H9 (cell line): ENCODE measurements around the gene LGSN. TPM values are rescaled to one million over a fixed set of nuclear protein-coding genes. Genes with fewer than 3 reads are reported as not detected.

Source experiments
- DNase-seq: peaks from one replicate; pipeline ENCODE4 v3.0.0-alpha.2; 2017
- H2AFZ ChIP-seq: one replicate; pipeline ENCODE4 v1.6.1; 2013; ENCODE audit warnings: mild to moderate bottlenecking, low read length, control low read depth, moderate library complexity
- H2AK5ac ChIP-seq: 2 replicates; pipeline ENCODE4 v1.6.1; 2013; ENCODE audit warnings: low read length, control low read depth, mixed read lengths; ENCODE audit not compliant: insufficient read length
- H2BK120ac ChIP-seq: one replicate; pipeline ENCODE4 v1.6.1; 2013; ENCODE audit warnings: low read depth, mild to moderate bottlenecking, low read length, control low read depth, inconsistent platforms; ENCODE audit not compliant: poor library complexity, severe bottlenecking
- H2BK12ac ChIP-seq: 2 replicates; pipeline ENCODE4 v1.6.1; 2013; ENCODE audit warnings: low read length, control low read depth, mixed read lengths, low read depth; ENCODE audit not compliant: insufficient read length
- H2BK15ac ChIP-seq: 2 replicates; pipeline ENCODE4 v1.6.1; 2013; ENCODE audit warnings: low read depth, low read length, control low read depth
- H2BK20ac ChIP-seq: one replicate; pipeline ENCODE4 v1.6.1; 2013; ENCODE audit warnings: low read depth, mild to moderate bottlenecking, low read length, control low read depth, inconsistent platforms; ENCODE audit not compliant: poor library complexity, severe bottlenecking
- H2BK5ac ChIP-seq: 2 replicates; pipeline ENCODE4 v1.6.1; 2013; ENCODE audit warnings: low read length, control low read depth, mixed read lengths; ENCODE audit not compliant: insufficient read length
- H3K14ac ChIP-seq: 2 replicates; pipeline ENCODE4 v1.6.1; 2013; ENCODE audit warnings: low read length, control low read depth; ENCODE audit not compliant: insufficient read depth
- H3K18ac ChIP-seq: 2 replicates; pipeline ENCODE4 v1.6.1; 2013; ENCODE audit warnings: low read depth, mild to moderate bottlenecking, mixed read lengths, low read length, control low read depth; ENCODE audit not compliant: insufficient read length
- H3K23ac ChIP-seq: 2 replicates; pipeline ENCODE4 v1.6.1; 2013; ENCODE audit warnings: low read length, control low read depth, mixed read lengths, low read depth; ENCODE audit not compliant: insufficient read length
- H3K23me2 ChIP-seq: 2 replicates; pipeline ENCODE4 v1.6.1; 2013; ENCODE audit warnings: low read depth, mild to moderate bottlenecking, mixed read lengths, low read length, control low read depth; ENCODE audit not compliant: insufficient read length, poor library complexity, severe bottlenecking
- H3K27ac ChIP-seq: 2 replicates; pipeline ENCODE4 v1.5.1; 2013; ENCODE audit warnings: low read length, control low read depth, mixed read lengths, low read depth; ENCODE audit not compliant: insufficient read length
- H3K27me3 ChIP-seq: 2 replicates; pipeline ENCODE4 v1.6.1; 2013; ENCODE audit warnings: low read length, control low read depth, inconsistent platforms; ENCODE audit not compliant: insufficient read depth
- H3K4ac ChIP-seq: 2 replicates; pipeline ENCODE4 v1.6.1; 2013; ENCODE audit warnings: low read depth, mild to moderate bottlenecking, control low read depth, inconsistent platforms, low read length, moderate library complexity
- H3K4me1 ChIP-seq: 2 replicates; pipeline ENCODE4 v1.6.1; 2013; ENCODE audit warnings: low read length, control low read depth, inconsistent platforms; ENCODE audit not compliant: insufficient read depth
- H3K4me2 ChIP-seq: 2 replicates; pipeline ENCODE4 v1.6.1; 2013; ENCODE audit warnings: low read length, control low read depth, mixed read lengths; ENCODE audit not compliant: insufficient read length, insufficient read depth
- H3K56ac ChIP-seq: 2 replicates; pipeline ENCODE4 v1.6.1; 2013; ENCODE audit warnings: low read depth, mild to moderate bottlenecking, mixed read lengths, low read length, control low read depth; ENCODE audit not compliant: insufficient read length
- H3K79me1 ChIP-seq: 2 replicates; pipeline ENCODE4 v1.6.1; 2013; ENCODE audit warnings: low read depth, mild to moderate bottlenecking, moderate library complexity, low read length, control low read depth, inconsistent platforms; ENCODE audit not compliant: insufficient read depth, poor library complexity, severe bottlenecking
- H3K79me2 ChIP-seq: 2 replicates; pipeline ENCODE4 v1.6.1; 2013; ENCODE audit warnings: low read length, control low read depth, inconsistent platforms; ENCODE audit not compliant: insufficient read depth
- H3K9ac ChIP-seq: 2 replicates; pipeline ENCODE4 v1.6.1; 2013; ENCODE audit warnings: low read length, control low read depth, mixed read lengths; ENCODE audit not compliant: insufficient read length; ENCODE audit errors: extremely low read depth
- H3K9me3 ChIP-seq: one replicate; pipeline ENCODE4 v1.6.1; 2013; ENCODE audit warnings: low read depth, low read length, inconsistent platforms; ENCODE audit not compliant: control insufficient read depth
- H3T11ph ChIP-seq: one replicate; pipeline ENCODE4 v1.6.1; 2013; ENCODE audit warnings: mild to moderate bottlenecking, low read length, control low read depth, inconsistent platforms
- H4K20me1 ChIP-seq: one replicate; pipeline ENCODE4 v1.6.1; 2013; ENCODE audit not compliant: control insufficient read depth, insufficient read length, insufficient read depth
- H4K5ac ChIP-seq: 2 replicates; pipeline ENCODE4 v1.6.1; 2013; ENCODE audit warnings: low read depth, mild to moderate bottlenecking, mixed read lengths, low read length, control low read depth; ENCODE audit not compliant: insufficient read length
- H4K8ac ChIP-seq: replicated peaks from 2 replicates; pipeline ENCODE4 v1.6.1; 2013; ENCODE audit warnings: low read length, control low read depth, mixed read lengths, low read depth; ENCODE audit not compliant: insufficient read length
- H4K91ac ChIP-seq: 2 replicates; pipeline ENCODE4 v1.6.1; 2013; ENCODE audit warnings: low read depth, mild to moderate bottlenecking, moderate library complexity, mixed read lengths, low read length, control low read depth; ENCODE audit not compliant: insufficient read length
- H3K27ac Mint-ChIP-seq, 3 experiments: 2 replicates in 2 of 3; 3 replicates in 1 of 3; pipeline ENCODE4 v1.8.0; 2020 to 2021; ENCODE audit warnings: mixed read lengths in 3 of 3, mild to moderate bottlenecking in 1 of 3, moderate library complexity in 1 of 3
- H3K27me3 Mint-ChIP-seq: 2 replicates; pipeline ENCODE4 v1.8.0; 2021; ENCODE audit warnings: low read depth, mild to moderate bottlenecking, moderate library complexity, mixed read lengths
- H3K36me3 Mint-ChIP-seq, 3 experiments: 2 replicates in 2 of 3; 3 replicates in 1 of 3; pipeline ENCODE4 v1.8.0; 2020 to 2021; ENCODE audit warnings: low read depth in 3 of 3, mixed read lengths in 3 of 3; ENCODE audit not compliant: insufficient read depth in 1 of 3
- H3K4me1 Mint-ChIP-seq, 2 experiments: 2 replicates each; pipeline ENCODE4 v1.8.0; 2020; ENCODE audit warnings: mixed read lengths in 2 of 2
- H3K4me3 Mint-ChIP-seq, 2 experiments: 2 replicates in 1 of 2; 3 replicates in 1 of 2; pipeline ENCODE4 v1.8.0; 2020 to 2021; ENCODE audit warnings: mild to moderate bottlenecking in 2 of 2, mixed read lengths in 2 of 2, moderate library complexity in 1 of 2
- H3K9me3 Mint-ChIP-seq, 2 experiments: 2 replicates in 1 of 2; 3 replicates in 1 of 2; pipeline ENCODE4 v1.8.0; 2020; ENCODE audit warnings: mild to moderate bottlenecking in 2 of 2, mixed read lengths in 2 of 2, moderate library complexity in 1 of 2
- CTCF ChIP-seq: fragments of 200-600 bp; sonication (generic); conservative IDR thresholded peaks from 3 replicates; pipeline ENCODE4 v1.8.0; 2021; ENCODE audit warnings: antibody characterized with exemption, mild to moderate bottlenecking
- WGBS: extraction: QIAGEN DNeasy Blood & Tissue Kit; methylation state at CpG from one replicate; pipeline ENCODE4 v1.1.7; 2013; ENCODE audit warnings: missing lambda C conversion rate, low lambda C conversion rate, mixed read lengths; ENCODE audit not compliant: insufficient read length; ENCODE audit errors: extremely low coverage; 5-methylcytosine and 5-hydroxymethylcytosine counted together
- total RNA-seq: library from RNA; stranded (reverse); gene quantifications from 2 replicates; pipeline ENCODE4 v1.2.1, GENCODE V29; 2021

LGSN gene
- total RNA-seq, 1 experiment from 2014 or later: 0.13 TPM

- H3K4me2 ChIP-seq: no peak overlapping the region
- no CpG with 5 or more reads among the region's 7 CpGs for WGBS
- no peaks in the 10 kb centered on the region for H3K36me3 Mint-ChIP-seq
Measured at GRCh38 chr6:63346217-63346835, 26.5 kb upstream of the LGSN start.

More at GRCh38 chr6:63346217-63346835, 26.5 kb upstream of the LGSN start:
- H4K5ac ChIP-seq: no peak overlapping the region
- H3K79me2 ChIP-seq: no peaks in the 10 kb centered on the region
- H2BK120ac ChIP-seq: no peak overlapping the region
- no peak overlapping the region for H3K27ac Mint-ChIP-seq
- H2AK5ac ChIP-seq: no peak overlapping the region
- H2BK15ac ChIP-seq: no peak overlapping the region
- H3K4ac ChIP-seq: no peak overlapping the region
- no peaks in the 10 kb centered on the region for H3K9me3 ChIP-seq
- no peak overlapping the region for H2BK5ac ChIP-seq
- H3K56ac ChIP-seq: no peak overlapping the region
- H3K9ac ChIP-seq: no peak overlapping the region
- peaks cover 0 to 2% of the 10 kb centered on the region in 2 experiments; a peak in 2 of 4 replicates for H3K4me1 Mint-ChIP-seq
- H3K27me3 Mint-ChIP-seq: peaks cover 2% of the 10 kb centered on the region; the same call in 1 of the 2 replicates
- no peaks in the 10 kb centered on the region for H3K79me1 ChIP-seq
- H3T11ph ChIP-seq: no peak overlapping the region
- no peak overlapping the region for H2BK20ac ChIP-seq
- no peak overlapping the region for H3K14ac ChIP-seq
- H3K27me3 ChIP-seq: no peaks in the 10 kb centered on the region
- no peak overlapping the region for H4K91ac ChIP-seq
- DNase-seq: no peak
- H3K4me1 ChIP-seq: no peaks in the 10 kb centered on the region
- H4K20me1 ChIP-seq: no peaks in the 10 kb centered on the region
- H3K9me3 Mint-ChIP-seq: no peaks in the 10 kb centered on the region
- TF ChIP-seq CTCF: no peak
- no peak overlapping the region for H2AFZ ChIP-seq
- H2BK12ac ChIP-seq: no peak overlapping the region
- no peak overlapping the region for H3K4me3 Mint-ChIP-seq
- no peak overlapping the region for H3K23ac ChIP-seq
- no peak overlapping the region for H3K18ac ChIP-seq
- no peak overlapping the region for H4K8ac ChIP-seq
- no peaks in the 10 kb centered on the region for H3K23me2 ChIP-seq
- no peak overlapping the region for H3K27ac ChIP-seq
